Tibial nerve (tissue), 3 donors: ENCODE measurements around the gene RFX7.

ENCODE experiments used
- CTCF ChIP-seq, 5 experiments: fragments of 200-600 bp in 3 of 5; fragments of 450-650 bp in 2 of 5; sonication (generic) in 3 of 5; IDR thresholded peaks; one replicate each; pipeline ENCODE4 v1.5.1; 2016 to 2019; ENCODE audit warnings: antibody characterized with exemption in 5 of 5, mild to moderate bottlenecking in 3 of 5, moderate library complexity in 2 of 5
- POLR2A ChIP-seq, 2 donors: fragments of 450-650 bp; IDR thresholded peaks; one replicate each; pipeline ENCODE4 v1.6.1; 2017; ENCODE audit warnings: antibody characterized with exemption in 2 of 2, mild to moderate bottlenecking in 2 of 2, moderate library complexity in 2 of 2

GRCh38 chr15:56211960-56212550 lies 31.6 kb downstream of the RFX7 start:
- TF ChIP-seq CTCF (IDR thresholded peaks at IDR 0.05) (no peak), POLR2A (IDR thresholded peaks at IDR 0.05) (no peak)
